Fibroblast of the conjunctiva (primary cell): ENCODE results near the gene GIT1.

Experiments
- DNase-seq: peaks from one replicate; pipeline ENCODE4 v3.0.0-alpha.2; 2010; ENCODE audit warnings: low read depth

GIT1 gene

GRCh38 chr17:29579866-29580771 lies 9.3 kb downstream of the GIT1 start:
- DNase-seq, result peak; percentile 69

- DNase-seq, result no peak
Observed at GRCh38 chr17:29578626-29579485, 10.6 kb downstream of the GIT1 start.

GRCh38 chr17:29577385-29578211 lies 11.8 kb downstream of the GIT1 start:
- DNase-seq, result peak; percentile 40

- no peak for DNase-seq
Observed at GRCh38 chr17:29577001-29577370, 12.5 kb downstream of the GIT1 start.

GRCh38 chr17:29576214-29577000 lies 13.0 kb downstream of the GIT1 start:
- DNase-seq, result no peak

- no peak for DNase-seq
Observed at GRCh38 chr17:29575511-29576213, 13.8 kb downstream of the GIT1 start.

GRCh38 chr17:29574732-29575510 lies 14.5 kb downstream of the GIT1 start:
- no peak for DNase-seq

- no peak for DNase-seq
Observed at GRCh38 chr17:29573871-29574731, 15.3 kb downstream of the GIT1 start.

GRCh38 chr17:29573558-29573869 lies 15.9 kb downstream of the GIT1 start:
- no peak for DNase-seq

GRCh38 chr17:29572691-29573557 lies 16.5 kb downstream of the GIT1 start:
- DNase-seq, result no peak

- no peak for DNase-seq
Observed at GRCh38 chr17:29571883-29572681, 17.4 kb downstream of the GIT1 start.

- DNase-seq, result no peak
Observed at GRCh38 chr17:29571486-29571882, 18.0 kb downstream of the GIT1 start.

GRCh38 chr17:29570521-29570920 lies 18.9 kb downstream of the GIT1 start:
- DNase-seq, result no peak

- no peak for DNase-seq
Observed at GRCh38 chr17:29569245-29569950, 20.1 kb downstream of the GIT1 start.

GRCh38 chr17:29568331-29569244 lies 20.9 kb downstream of the GIT1 start, which contains the start of gene TP53I13:
Gene TP53I13 (plus strand): TSS chr17:29568701. CDS start chr17:29568759, 58 bp downstream.
- DNase-seq, result no peak
